K562 (cell line): Measurements from ENCODE around the gene CFAP251. TPM values are rescaled to one million over a fixed set of nuclear protein-coding genes. Genes with fewer than 3 reads are reported as not detected.
A peak's percentile ranks its signal among the peaks of the same experiment; 100 is the strongest.

Source experiments
- CUX1 ChIP-seq: fragments of 200-800 bp; sonication (Bioruptor generic); IDR thresholded peaks from 2 replicates; pipeline ENCODE4 v1.6.1; 2016; ENCODE audit warnings: missing genetic modification characterization, missing compliant biosample characterization
- HSF4 ChIP-seq: fragments of 250-450 bp; sonication (Bioruptor Pico); IDR thresholded peaks from 2 replicates; pipeline ENCODE4 v2.1.2; 2022; ENCODE audit warnings: mild to moderate bottlenecking, moderate library complexity, borderline replicate concordance
- MIER1 ChIP-seq: fragments of 450-650 bp; IDR thresholded peaks from 2 replicates; pipeline ENCODE4 v1.6.1; 2016; ENCODE audit warnings: antibody characterized with exemption, mild to moderate bottlenecking, low read depth
- NFE2 ChIP-seq: IDR thresholded peaks from 2 replicates; pipeline ENCODE4 v1.6.1; 2014; ENCODE audit warnings: antibody characterized with exemption, low read depth
- PRDM10 ChIP-seq: fragments of 450-650 bp; IDR thresholded peaks from 2 replicates; pipeline ENCODE4 v1.6.1; 2018; ENCODE audit not compliant: partially characterized antibody
- SMARCC2 ChIP-seq: fragments of 450-650 bp; IDR thresholded peaks from 2 replicates; pipeline ENCODE4 v1.6.1; 2017; ENCODE audit warnings: antibody characterized with exemption, moderate library complexity, mild to moderate bottlenecking, low read depth
- ZBTB40 ChIP-seq, 2 experiments: fragments of 450-650 bp in 1 of 2; sonication (generic) in 1 of 2; formaldehyde crosslinking in 1 of 2; IDR thresholded peaks; 2 replicates each; pipeline versions ENCODE4 v1.7.1 to v1.9.0; 2016 to 2022; ENCODE audit warnings: inconsistent platforms in 1 of 2, mild to moderate bottlenecking in 1 of 2, missing genetic modification reagents in 1 of 2
- polyA plus RNA-seq, 8 experiments: library from polyadenylated mRNA; depleted of rRNA in 4 of 8; stranded (reverse) in 5 of 8; unstranded in 3 of 8; fragments of >200 nt; fragmentation: Nextera tagmentation in 2 of 8; fragmentation: Illumina TruSeq in 1 of 8; extraction: Ambion mirVana in 2 of 8; extraction: Trizol in 1 of 8; gene quantifications; 2 replicates each; pipeline versions ENCODE4 v1.2.1 to v1.2.3, GENCODE V29; 2011 to 2014; ENCODE audit warnings: inconsistent platforms in 1 of 8, missing spikeins in 1 of 8
- total RNA-seq, 7 experiments: library from RNA; depleted of rRNA in 6 of 7; stranded (reverse); fragments of >200 nt in 6 of 7; fragmentation: Illumina TruSeq in 2 of 7; extraction: Trizol in 2 of 7; gene quantifications; 2 replicates each; pipeline versions ENCODE4 v1.2.1 to v1.2.3, GENCODE V29; 2011 to 2021; ENCODE audit warnings: low replicate concordance in 1 of 7

CFAP251 gene
- total and polyA plus RNA-seq, 9 of the 15 experiments (the other 6 are each of a cell fraction or from before 2014, with no cell fraction given) = 16.6 to 31.0 (median 19.1) TPM

- peak; percentile 98 for TF ChIP-seq ZBTB40 (IDR thresholded peaks at IDR 0.05)
- no peak for TF ChIP-seq ZBTB40 (CRISPR knock-in tag; IDR thresholded peaks at IDR 0.05)
- TF ChIP-seq CUX1 (CRISPR knock-in tag) = no peak
- TF ChIP-seq MIER1 = no peak
- peak; percentile 67 for TF ChIP-seq NFE2
- peak; percentile 10 for TF ChIP-seq PRDM10
- no peak for TF ChIP-seq HSF4 (CRISPR knock-in tag)
- peak; percentile 20; the same call in 1 of the 2 replicates for TF ChIP-seq SMARCC2
These were observed 29.7 kb upstream of the CFAP251 start, which contains the start of gene PSMD9 (continued) for GRCh38 chr12:121888478-121889273.
